IMR-90 (cell line): ENCODE measurements around the gene ZCCHC7. TPM values are rescaled to one million over a fixed set of nuclear protein-coding genes. Genes with fewer than 3 reads are reported as not detected.

ENCODE experiments used
- ATAC-seq: fragments of 200-7000 bp; cut with Tn5 transposase; 2 replicates; pipeline ENCODE4 v1.9.1; 2020; ENCODE audit warnings: low read depth, mild to moderate bottlenecking, moderate library complexity
- BruUV-seq: library from RNA; stranded (reverse); fragments of 400-500 nt; replicated peaks from 2 replicates; lab custom pipeline; 2021; lab: Mats Ljungman, UMichigan
- CTCF ChIA-PET: fragments of 300-600 bp; formaldehyde crosslinking; extraction: SDS; loops from one replicate; lab custom pipeline; 2021; ENCODE audit warnings: antibody characterized with exemption; lab: Yijun Ruan, JAX
- POLR2A ChIA-PET: fragments of 300-600 bp; sonication (Branson Sonifier 250); formaldehyde crosslinking; loops from one replicate; lab custom pipeline; 2022; ENCODE audit warnings: antibody characterized with exemption; ENCODE audit not compliant: unreplicated experiment; lab: Charles Lee
- DNase-seq: peaks from one replicate; pipeline ENCODE4 v3.0.0; 2013
- H2AFZ ChIP-seq: replicated peaks from 2 replicates; pipeline ENCODE3; 2013; ENCODE audit warnings: low read length, mild to moderate bottlenecking; ENCODE audit not compliant: poor library complexity
- H2AK5ac ChIP-seq: 2 replicates; pipeline ENCODE4 v1.6.1; 2013; ENCODE audit warnings: low read depth, low read length, inconsistent platforms
- H2AK9ac ChIP-seq: replicated peaks from 2 replicates; pipeline ENCODE3; 2013; ENCODE audit warnings: mild to moderate bottlenecking, low read depth, low read length, moderate library complexity; ENCODE audit not compliant: poor library complexity
- H2BK120ac ChIP-seq: 2 replicates; pipeline ENCODE4 v1.6.1; 2013; ENCODE audit warnings: low read depth, low read length, inconsistent platforms
- H2BK15ac ChIP-seq: 3 replicates; pipeline ENCODE4 v1.6.1; 2013; ENCODE audit warnings: low read depth, low read length, inconsistent platforms
- H2BK20ac ChIP-seq: 2 replicates; pipeline ENCODE4 v1.6.1; 2013; ENCODE audit warnings: low read depth, mild to moderate bottlenecking, inconsistent platforms, low read length, moderate library complexity
- H2BK5ac ChIP-seq: 2 replicates; pipeline ENCODE4 v1.6.1; 2013; ENCODE audit warnings: mild to moderate bottlenecking, low read depth, low read length, inconsistent platforms; ENCODE audit not compliant: poor library complexity, severe bottlenecking
- H3K14ac ChIP-seq: replicated peaks from 2 replicates; pipeline ENCODE4 v1.6.1; 2013; ENCODE audit warnings: low read depth, low read length, inconsistent platforms
- H3K18ac ChIP-seq: 2 replicates; pipeline ENCODE4 v1.6.1; 2013; ENCODE audit warnings: low read depth, low read length, control low read depth
- H3K23ac ChIP-seq: 2 replicates; pipeline ENCODE4 v1.6.1; 2013; ENCODE audit warnings: low read depth, low read length, inconsistent platforms
- H3K27ac ChIP-seq: 2 replicates; pipeline ENCODE4 v1.5.1; 2013; ENCODE audit warnings: mild to moderate bottlenecking, control low read depth, low read length; ENCODE audit not compliant: insufficient read depth
- H3K27me3 ChIP-seq: 2 replicates; pipeline ENCODE4 v1.6.1; 2013; ENCODE audit warnings: low read length; ENCODE audit not compliant: control insufficient read depth, insufficient read depth
- H3K36me3 ChIP-seq: 2 replicates; pipeline ENCODE4 v1.6.1; 2013; ENCODE audit warnings: low read length, mixed read lengths; ENCODE audit not compliant: control insufficient read depth, insufficient read depth
- H3K4ac ChIP-seq: 2 replicates; pipeline ENCODE4 v1.6.1; 2013; ENCODE audit warnings: low read depth, low read length, inconsistent platforms
- H3K4me1 ChIP-seq: 2 replicates; pipeline ENCODE4 v1.6.1; 2013; ENCODE audit warnings: low read length, mixed read lengths; ENCODE audit not compliant: control insufficient read depth, insufficient read depth
- H3K4me2 ChIP-seq: 2 replicates; pipeline ENCODE4 v1.6.1; 2013; ENCODE audit warnings: low read depth, mild to moderate bottlenecking, control low read depth, low read length, moderate library complexity
- H3K4me3 ChIP-seq: 2 replicates; pipeline ENCODE4 v1.5.1; 2013; ENCODE audit warnings: low read depth, mild to moderate bottlenecking, control low read depth, low read length, moderate library complexity; ENCODE audit not compliant: insufficient read depth
- H3K56ac ChIP-seq: 2 replicates; pipeline ENCODE4 v1.6.1; 2013; ENCODE audit warnings: low read length, inconsistent platforms; ENCODE audit not compliant: insufficient read depth; ENCODE audit errors: extremely low read depth
- H3K79me1 ChIP-seq, 2 experiments: 2 replicates each; pipeline ENCODE4 v1.6.1; 2013; ENCODE audit warnings: low read length in 2 of 2, inconsistent platforms in 1 of 2, low read depth in 1 of 2
- H3K9ac ChIP-seq: 2 replicates; pipeline ENCODE4 v1.6.1; 2013; ENCODE audit warnings: low read depth, low read length, control low read depth
- H3K9me1 ChIP-seq: 2 replicates; pipeline ENCODE4 v1.6.1; 2013; ENCODE audit warnings: low read length, inconsistent platforms; ENCODE audit not compliant: insufficient read depth
- H3K9me3 ChIP-seq: 2 replicates; pipeline ENCODE4 v1.6.1; 2013; ENCODE audit warnings: low read length; ENCODE audit not compliant: control insufficient read depth, insufficient read depth
- H4K20me1 ChIP-seq: 2 replicates; pipeline ENCODE4 v1.6.1; 2013; ENCODE audit warnings: low read length, inconsistent platforms; ENCODE audit not compliant: insufficient read depth
- H4K5ac ChIP-seq: 2 replicates; pipeline ENCODE4 v1.6.1; 2013; ENCODE audit warnings: mild to moderate bottlenecking, low read depth, low read length, control low read depth
- H4K8ac ChIP-seq, 2 experiments: 2 replicates each; pipeline ENCODE4 v1.6.1; 2013; ENCODE audit warnings: low read depth in 2 of 2, low read length in 2 of 2, control low read depth in 1 of 2, inconsistent platforms in 1 of 2
- H4K91ac ChIP-seq: 2 replicates; pipeline ENCODE4 v1.6.1; 2013; ENCODE audit warnings: low read depth, low read length, inconsistent platforms; ENCODE audit not compliant: insufficient read depth
- CEBPB ChIP-seq: IDR thresholded peaks from 2 replicates; pipeline ENCODE4 v1.6.1; 2012; ENCODE audit warnings: low read depth, low read length, improper control_type of control experiment
- CTCF ChIP-seq: conservative IDR thresholded peaks from 2 replicates; pipeline ENCODE4 v1.5.1; 2012; ENCODE audit warnings: mild to moderate bottlenecking, low read depth, low read length, improper control_type of control experiment
- ELK1 ChIP-seq: fragments of 150-350 bp; IDR thresholded peaks from 2 replicates; pipeline ENCODE4 v1.6.1; 2016; ENCODE audit warnings: low read depth, mild to moderate bottlenecking, low read length, moderate library complexity, borderline replicate concordance
- MAFK ChIP-seq: IDR thresholded peaks from 2 replicates; pipeline ENCODE4 v1.6.1; 2012; ENCODE audit warnings: low read depth, low read length, improper control_type of control experiment
- MAZ ChIP-seq: IDR thresholded peaks from 2 replicates; pipeline ENCODE4 v1.6.1; 2012; ENCODE audit warnings: low read depth, mild to moderate bottlenecking, low read length, improper control_type of control experiment, moderate library complexity, borderline replicate concordance
- MXI1 ChIP-seq: IDR thresholded peaks from 2 replicates; pipeline ENCODE4 v1.6.1; 2012; ENCODE audit warnings: low read depth, mild to moderate bottlenecking, low read length, moderate library complexity, borderline replicate concordance
- NFE2L2 ChIP-seq: fragments of 150-350 bp; IDR thresholded peaks from 2 replicates; pipeline ENCODE4 v1.6.1; 2016; ENCODE audit warnings: low read depth, mild to moderate bottlenecking, low read length
- RAD21 ChIP-seq: IDR thresholded peaks from 2 replicates; pipeline ENCODE4 v1.6.1; 2012; ENCODE audit warnings: low read length, improper control_type of control experiment
- RCOR1 ChIP-seq: IDR thresholded peaks from 2 replicates; pipeline ENCODE4 v1.6.1; 2012; ENCODE audit warnings: mild to moderate bottlenecking, low read length, improper control_type of control experiment; ENCODE audit not compliant: insufficient replicate concordance
- RFX5 ChIP-seq: IDR thresholded peaks from 2 replicates; pipeline ENCODE4 v1.8.0; 2012; ENCODE audit warnings: low read depth, mild to moderate bottlenecking, low read length, moderate library complexity
- SMC3 ChIP-seq: fragments of 150-350 bp; IDR thresholded peaks from 2 replicates; pipeline ENCODE4 v1.6.1; 2016; ENCODE audit warnings: low read depth, mild to moderate bottlenecking, antibody characterized with exemption, low read length, moderate library complexity
- WGBS, 2 experiments: methylation state at CpG; one replicate each; pipeline versions ENCODE4 v1.1.5 to v1.1.7; 2013; ENCODE audit warnings: missing lambda C conversion rate in 2 of 2; ENCODE audit not compliant: insufficient read length in 1 of 2; ENCODE audit errors: extremely low coverage in 2 of 2; 5-methylcytosine and 5-hydroxymethylcytosine counted together
- dilution Hi-C: fragments of 300-500 bp; cut with HindIII; formaldehyde crosslinking; loops from one replicate; pipeline ENCODE4 v1.14.3; 2018; ENCODE audit warnings: low sequenced_read_pairs; ENCODE audit not compliant: unreplicated experiment
- in situ Hi-C: fragments of 300-500 bp; cut with MboI; formaldehyde crosslinking; loops from 3 replicates; pipeline ENCODE4 v1.14.3; 2019; ENCODE audit warnings: low sequenced_read_pairs, inconsistent platforms, mixed read lengths
- intact Hi-C: fragments of 100-400 bp; cut with micrococcal nuclease; formaldehyde crosslinking; loops from 2 replicates; pipeline ENCODE4 v1.10.0; 2022
- polyA plus RNA-seq, 3 experiments: library from polyadenylated mRNA; depleted of rRNA; stranded (reverse); fragments of >200 nt; gene quantifications; 2 replicates each; pipeline ENCODE4 v1.2.3, GENCODE V29; 2012; ENCODE audit warnings: low replicate concordance in 1 of 3
- total RNA-seq: library from RNA; depleted of rRNA; stranded (reverse); fragments of >200 nt; gene quantifications from 2 replicates; pipeline ENCODE4 v1.2.3, GENCODE V29; 2012
- TF ChIP-seq, protein P1 (sequence below): fragments of 150-350 bp; IDR thresholded peaks from 2 replicates; pipeline ENCODE4 v1.6.1; 2017; ENCODE audit warnings: mild to moderate bottlenecking, antibody characterized with exemption, low read length, low read depth

The ZCCHC7 gene
- total and polyA plus RNA-seq, 2 of the 4 experiments (the other 2 are of a cell fraction) = 13.6 to 28.7 TPM

- Histone ChIP-seq H3K9me1 (no peaks in the 10 kb centered on the region), H3K4me2 (no peak overlapping the region), H3K9me3 (no peaks in the 10 kb centered on the region), H3K18ac (no peak overlapping the region), H3K27me3 (no peaks in the 10 kb centered on the region), H2AFZ (no peak overlapping the region), H3K79me1 (peaks cover 3 to 21% of the 10 kb centered on the region in 2 experiments; a peak in 2 of 4 replicates), H3K14ac (no peak overlapping the region), H4K20me1 (no peaks in the 10 kb centered on the region), H4K5ac (no peak overlapping the region), H2BK5ac (no peak overlapping the region), H3K23ac (no peak overlapping the region), H2BK120ac (no peak overlapping the region), H2AK9ac (no peak overlapping the region), H2AK5ac (no peak overlapping the region), H3K9ac (no peak overlapping the region), H3K4me3 (no peak overlapping the region), H3K27ac (no peak overlapping the region), H2BK20ac (no peak overlapping the region), H3K4me1 (no peaks in the 10 kb centered on the region), H3K56ac (no peak overlapping the region), H3K36me3 (peaks cover 7% of the 10 kb centered on the region; the same call in 1 of the 2 replicates), H2BK15ac (no peak overlapping the region), H4K91ac (no peak overlapping the region), H4K8ac (no peak overlapping the region), H3K4ac (no peak overlapping the region)
- ChIA-PET POLR2A (no interaction called here), CTCF (no interaction called here)
- 83% methylated on average over 1 of the region's 4 CpGs; no CpG with 5 or more reads in 1 of the 2 experiments for WGBS, 2 experiments
- in situ Hi-C loops = no loop called here
- no peak for DNase-seq
- no peak for TF ChIP-seq CTCF
- TF ChIP-seq SMC3 = no peak
- TF ChIP-seq CEBPB = no peak
- TF ChIP-seq RAD21 = no peak
- TF ChIP-seq, protein P1, sequence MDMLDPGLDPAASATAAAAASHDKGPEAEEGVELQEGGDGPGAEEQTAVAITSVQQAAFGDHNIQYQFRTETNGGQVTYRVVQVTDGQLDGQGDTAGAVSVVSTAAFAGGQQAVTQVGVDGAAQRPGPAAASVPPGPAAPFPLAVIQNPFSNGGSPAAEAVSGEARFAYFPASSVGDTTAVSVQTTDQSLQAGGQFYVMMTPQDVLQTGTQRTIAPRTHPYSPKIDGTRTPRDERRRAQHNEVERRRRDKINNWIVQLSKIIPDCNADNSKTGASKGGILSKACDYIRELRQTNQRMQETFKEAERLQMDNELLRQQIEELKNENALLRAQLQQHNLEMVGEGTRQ = no peak
- no peak for TF ChIP-seq MAZ
- TF ChIP-seq MXI1 = no peak
- TF ChIP-seq MAFK = no peak
- TF ChIP-seq RFX5 = no peak
- TF ChIP-seq ELK1 = no peak
- no peak for TF ChIP-seq NFE2L2
- no peak for TF ChIP-seq RCOR1
- intact Hi-C loops = loop anchor here (5.0 kb wide), 2 partner anchors 73 to 108 kb away; no protein-coding TSS in a partner anchor
- dilution Hi-C loops = no loop called here
- no peak for ATAC-seq
- BruUV-seq = no TSS peak
Measured at GRCh38 chr9:37149666-37150308, 29.4 kb downstream of the ZCCHC7 start.
